Endothelial cell of umbilical vein (primary cell): ENCODE data around the gene FHOD3. TPM values are rescaled to one million over a fixed set of nuclear protein-coding genes. Genes with fewer than 3 reads are reported as not detected.
"Not testable (repeated sequence)": the region's sequence is repeated elsewhere in the genome, so short reads cannot be mapped to it uniquely, and the experiment has no call there.

Source experiments
- BruUV-seq: library from RNA; stranded (reverse); fragments of 400-500 nt; replicated peaks from 2 replicates; lab custom pipeline; 2021; lab: Mats Ljungman, UMichigan
- CTCF ChIA-PET: fragments of 300-600, 350-600 bp; sonication (Branson Sonifier 250); formaldehyde crosslinking; loops from one replicate; lab custom pipeline; 2021; ENCODE audit warnings: antibody characterized with exemption, inconsistent platforms; lab: Charles Lee
- POLR2A ChIA-PET: fragments of 300-600, 350-600 bp; sonication (Branson Sonifier 250); formaldehyde crosslinking; loops from one replicate; lab custom pipeline; 2021; ENCODE audit warnings: antibody characterized with exemption, inconsistent platforms; lab: Charles Lee
- DNase-seq: peaks from one replicate; pipeline ENCODE4 v3.0.0-alpha.2; 2011; ENCODE audit warnings: low read depth, low spot score
- FAIRE-seq: peaks from 2 replicates; lab custom pipeline; 2011; peaks lifted over from hg19 to GRCh38; lab: Jason Lieb, UNC
- H2AFZ ChIP-seq: 2 replicates; pipeline ENCODE4 v1.6.0; 2012; ENCODE audit warnings: low read depth, low read length, control low read depth, inconsistent platforms
- H3K27ac ChIP-seq: 2 replicates; pipeline ENCODE4 v1.5.1; 2011; ENCODE audit warnings: low read depth, mild to moderate bottlenecking, control low read depth, low read length, moderate library complexity; ENCODE audit not compliant: insufficient read depth
- H3K27me3 ChIP-seq, 2 experiments: 2 replicates each; pipeline versions ENCODE4 v1.6.0 to v1.6.1; 2011; ENCODE audit warnings: low read length in 2 of 2, mixed read lengths in 1 of 2; ENCODE audit not compliant: control insufficient read depth in 2 of 2, insufficient read depth in 2 of 2
- H3K36me3 ChIP-seq, 2 experiments: 2 replicates in 1 of 2; 3 replicates in 1 of 2; pipeline ENCODE4 v1.5.1; 2011; ENCODE audit warnings: low read length in 2 of 2, mild to moderate bottlenecking in 1 of 2, moderate library complexity in 1 of 2; ENCODE audit not compliant: control insufficient read depth in 2 of 2, insufficient read depth in 2 of 2; ENCODE audit errors: extremely low read depth in 1 of 2
- H3K4me1 ChIP-seq: 3 replicates; pipeline ENCODE4 v1.5.1; 2011; ENCODE audit warnings: mild to moderate bottlenecking, low read length; ENCODE audit not compliant: control insufficient read depth, insufficient read depth; ENCODE audit errors: extremely low read depth
- H3K4me2 ChIP-seq: 2 replicates; pipeline ENCODE4 v1.6.1; 2011; ENCODE audit warnings: low read length, control low read depth, mixed read lengths; ENCODE audit not compliant: insufficient read depth
- H3K4me3 ChIP-seq, 3 experiments: fragments of 200-600 bp in 1 of 3; sonication (generic), shearing (Covaris generic) in 1 of 3; replicated peaks in 1 of 3; 2 replicates each; pipeline ENCODE4 v1.5.1; 2011 to 2016; ENCODE audit warnings: control low read depth in 3 of 3, low read length in 3 of 3, mild to moderate bottlenecking in 2 of 3, inconsistent platforms in 1 of 3, low read depth in 1 of 3, moderate library complexity in 1 of 3; ENCODE audit not compliant: insufficient read depth in 1 of 3
- H3K79me2 ChIP-seq: 2 replicates; pipeline ENCODE4 v1.6.0; 2012; ENCODE audit warnings: low read length, inconsistent platforms; ENCODE audit not compliant: control insufficient read depth, insufficient read depth
- H3K9ac ChIP-seq: replicated peaks from 2 replicates; pipeline ENCODE3; 2011; ENCODE audit warnings: low read length, control low read depth; ENCODE audit not compliant: insufficient read depth; ENCODE audit errors: extremely low read depth
- H3K9me1 ChIP-seq: replicated peaks from 3 replicates; pipeline ENCODE4 v1.6.0; 2011; ENCODE audit warnings: mild to moderate bottlenecking, low read length; ENCODE audit not compliant: control insufficient read depth, insufficient read depth; ENCODE audit errors: extremely low read depth
- H3K9me3 ChIP-seq: replicated peaks from 2 replicates; pipeline ENCODE4 v1.5.1; 2012; ENCODE audit warnings: low read length, inconsistent platforms; ENCODE audit not compliant: control insufficient read depth, insufficient read depth
- H4K20me1 ChIP-seq: replicated peaks from 2 replicates; pipeline ENCODE3; 2011; ENCODE audit warnings: mild to moderate bottlenecking, low read length; ENCODE audit not compliant: control insufficient read depth, insufficient read depth; ENCODE audit errors: extremely low read depth
- POLR2AphosphoS5 ChIP-seq: IDR thresholded peaks from 2 replicates; pipeline ENCODE4 v1.6.1; 2012; ENCODE audit warnings: low read depth, mild to moderate bottlenecking, control low read depth, low read length, moderate library complexity; ENCODE audit not compliant: insufficient read depth
- dilution Hi-C: fragments of 300-500 bp; cut with MboI; formaldehyde crosslinking; loops from one replicate; pipeline ENCODE4 v1.15.0; 2019; ENCODE audit warnings: low sequenced_read_pairs; ENCODE audit not compliant: extremely low pct_ligation_motif_present
- intact Hi-C: fragments of 100-400 bp; cut with micrococcal nuclease; formaldehyde crosslinking; loops from one replicate; pipeline ENCODE4 v1.10.0; 2022
- polyA plus RNA-seq, 4 experiments: library from polyadenylated mRNA; depleted of rRNA in 3 of 4; stranded (reverse) in 3 of 4; unstranded in 1 of 4; fragments of >200 nt; gene quantifications; 2 replicates each; pipeline versions ENCODE4 v1.2.1 to v1.2.3, GENCODE V29; 2011 to 2012; ENCODE audit warnings: missing spikeins in 1 of 4
- total RNA-seq: library from RNA; stranded (reverse); gene quantifications from 2 replicates; pipeline ENCODE4 v1.2.3, GENCODE V29; 2021

Gene FHOD3
- total and polyA plus RNA-seq, 2 donors (not counting 3 experiments of a cell fraction or from before 2014, with no cell fraction given) = 0.06 to 1.5 TPM

DNA sequence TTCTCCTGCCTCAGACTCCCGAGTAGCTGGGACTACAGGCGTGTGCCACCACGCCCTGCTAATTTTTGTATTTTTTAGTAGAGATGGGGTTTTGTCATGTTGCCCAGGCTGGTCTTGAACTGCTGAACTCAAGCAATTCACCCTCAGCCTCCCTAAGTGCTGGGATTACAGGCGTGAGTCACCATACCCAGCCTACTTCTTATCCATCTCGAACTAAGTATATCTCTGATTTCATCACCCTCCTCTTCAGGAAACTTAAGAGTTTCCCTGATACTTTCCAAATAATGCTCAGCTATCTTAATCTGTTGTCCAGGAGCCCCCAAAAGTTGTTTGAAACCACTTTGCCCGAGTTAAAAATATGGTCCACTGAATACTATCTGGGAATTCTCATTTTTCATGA, 59.2 kb downstream of the FHOD3 start:
- FAIRE-seq, H3K79me2 ChIP-seq, DNase-seq, POLR2A ChIA-PET, H3K36me3 ChIP-seq, H3K27me3 ChIP-seq, H4K20me1 ChIP-seq, H3K9me1 ChIP-seq, H3K27ac ChIP-seq, H3K9ac ChIP-seq, H3K4me1 ChIP-seq, H3K9me3 ChIP-seq, H3K4me2 ChIP-seq, H3K4me3 ChIP-seq, CTCF ChIA-PET, BruUV-seq, H2AFZ ChIP-seq, dilution Hi-C loops, intact Hi-C loops: not testable (repeated sequence)

DNA sequence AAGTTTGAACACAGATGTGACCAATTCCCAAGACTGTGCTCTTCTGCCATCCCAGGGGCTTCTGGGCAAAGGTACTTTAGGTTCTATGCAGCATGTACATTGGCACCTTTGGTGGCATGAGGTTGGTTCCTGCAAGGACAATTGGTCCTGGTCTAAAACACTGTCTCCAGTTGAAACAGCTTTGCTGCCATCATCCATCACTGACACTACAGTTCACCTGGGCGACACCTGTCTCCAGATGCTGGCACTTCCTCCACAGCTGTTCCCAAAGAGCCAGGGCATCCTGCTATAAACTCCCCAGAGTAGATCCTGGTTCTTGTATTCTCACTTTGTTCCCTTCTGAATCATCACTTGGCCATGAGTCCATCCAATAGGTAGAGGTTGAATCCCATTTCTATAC, 60.6 kb downstream of the FHOD3 start:
- Histone ChIP-seq H3K4me3 (no peak overlapping the region), H3K27ac (no peak overlapping the region), H2AFZ (no peak overlapping the region), H4K20me1 (no peaks in the 10 kb centered on the region), H3K9me3 (no peaks in the 10 kb centered on the region), H3K9me1 (no peaks in the 10 kb centered on the region), H3K79me2 (no peaks in the 10 kb centered on the region), H3K9ac (no peak overlapping the region), H3K36me3 (no peaks in the 10 kb centered on the region), H3K4me2 (no peak overlapping the region), H3K27me3 (no peaks in the 10 kb centered on the region), H3K4me1 (no peaks in the 10 kb centered on the region)
- no peak for TF ChIP-seq POLR2AphosphoS5
- ChIA-PET POLR2A (no interaction called here), CTCF (no interaction called here)
- intact Hi-C loops (no loop called here), dilution Hi-C loops (no loop called here)
- FAIRE-seq (no peak), DNase-seq (no peak)
- no TSS peak for BruUV-seq
